HG03045 (cell line): ENCODE data around the gene VPS29.
A peak's percentile ranks its signal among the peaks of the same experiment; 100 is the strongest.
"Not testable (repeated sequence)": the region's sequence is repeated elsewhere in the genome, so short reads cannot be mapped to it uniquely, and the experiment has no call there.

ENCODE experiments used
- ATAC-seq: cut with Tn5 transposase; IDR thresholded peaks from one replicate; pipeline ENCODE4 v1.9.1; 2021; ENCODE audit warnings: mild to moderate bottlenecking, moderate library complexity; ENCODE audit not compliant: unreplicated experiment

The VPS29 gene

GRCh38 chr12:110528277-110528839, 26.4 kb upstream of the VPS29 start:
- ATAC-seq, result no peak

DNA sequence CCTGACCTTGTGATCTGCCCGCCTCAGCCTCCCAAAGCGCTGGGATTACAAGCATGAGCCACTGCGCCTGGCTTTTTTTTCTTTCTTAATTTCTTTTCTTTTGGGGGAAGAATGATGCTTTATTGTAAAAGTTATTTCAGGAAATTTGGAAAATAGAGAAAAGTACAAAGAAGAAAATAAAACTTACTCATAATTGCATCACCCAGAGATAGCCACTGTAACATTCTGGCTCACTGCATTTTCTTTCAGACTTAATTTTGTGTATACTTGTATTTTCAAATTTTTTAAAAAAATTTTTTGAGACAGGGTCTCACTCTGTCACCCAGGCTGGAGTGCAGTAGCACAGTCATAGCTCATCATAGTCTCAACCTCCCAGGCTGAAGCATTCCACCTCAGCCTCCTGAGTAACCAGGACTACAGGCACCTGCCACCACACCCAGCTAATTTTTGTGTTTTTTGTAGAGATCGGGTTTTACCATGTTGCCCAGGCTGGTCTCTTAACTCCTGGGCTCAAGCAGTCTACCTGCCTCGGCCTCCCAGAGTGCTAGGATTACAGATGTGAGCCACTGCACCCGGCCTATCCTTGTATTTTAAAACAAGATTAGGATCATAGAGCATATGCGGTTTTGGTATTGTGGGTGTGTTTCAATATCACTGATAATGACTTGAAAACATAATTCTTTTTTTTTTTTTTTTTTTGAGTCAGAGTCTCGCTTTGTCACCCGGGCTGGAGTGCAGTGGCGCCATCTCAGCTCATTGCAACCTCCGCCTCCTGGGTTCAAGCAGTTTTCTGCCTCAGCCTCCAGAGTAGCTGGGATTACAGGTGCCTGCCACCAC, 19.2 kb upstream of the VPS29 start:
- not testable (repeated sequence) for ATAC-seq

GRCh38 chr12:110518014-110518413, 16.1 kb upstream of the VPS29 start:
- not testable (repeated sequence) for ATAC-seq

DNA sequence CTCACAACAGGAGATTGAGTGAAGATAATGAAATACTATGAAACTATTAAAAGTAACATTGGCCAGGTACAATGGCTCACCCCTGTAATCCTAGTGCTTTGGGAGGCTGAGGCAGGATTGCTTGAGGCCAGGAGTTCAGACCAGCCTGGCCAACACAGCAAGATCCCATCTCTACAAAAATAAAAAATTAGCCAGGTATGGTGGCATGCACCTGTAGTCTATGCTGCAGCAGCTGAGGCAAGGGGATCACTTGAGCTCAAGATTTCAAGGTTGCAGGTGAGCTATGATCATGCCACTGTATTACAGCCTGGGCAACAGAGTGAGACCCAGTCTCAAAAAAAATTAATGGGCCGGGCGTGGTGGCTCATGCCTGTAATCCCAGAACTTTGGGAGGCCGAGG, 15.1 kb upstream of the VPS29 start:
- ATAC-seq, result no peak

- no peak for ATAC-seq
Measured at GRCh38 chr12:110514363-110514762, 12.5 kb upstream of the VPS29 start.

DNA sequence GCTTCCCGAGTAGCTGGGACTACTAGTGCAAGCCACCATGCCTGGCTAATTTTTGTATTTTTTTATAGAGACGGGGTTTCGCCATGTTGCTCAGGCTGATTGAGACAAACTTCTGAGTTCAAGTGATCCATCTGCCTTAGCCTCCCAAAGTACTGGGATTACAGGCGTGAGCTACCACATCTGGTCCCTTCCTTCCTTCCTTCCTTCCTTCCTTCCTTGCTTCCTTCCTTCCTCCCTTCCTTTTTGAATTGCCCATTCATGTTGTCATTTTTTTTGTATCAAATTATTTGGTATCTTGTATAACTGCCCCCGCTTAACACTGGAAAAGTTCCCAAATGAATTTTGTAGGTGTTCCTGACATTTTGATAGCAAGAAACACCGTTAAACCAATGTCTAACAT, 11.9 kb upstream of the VPS29 start:
- no peak for ATAC-seq

- no peak for ATAC-seq
Measured at GRCh38 chr12:110508071-110508586, 6.2 kb upstream of the VPS29 start.

- ATAC-seq, result no peak
Measured at GRCh38 chr12:110505332-110505731, 3.4 kb upstream of the VPS29 start.

DNA sequence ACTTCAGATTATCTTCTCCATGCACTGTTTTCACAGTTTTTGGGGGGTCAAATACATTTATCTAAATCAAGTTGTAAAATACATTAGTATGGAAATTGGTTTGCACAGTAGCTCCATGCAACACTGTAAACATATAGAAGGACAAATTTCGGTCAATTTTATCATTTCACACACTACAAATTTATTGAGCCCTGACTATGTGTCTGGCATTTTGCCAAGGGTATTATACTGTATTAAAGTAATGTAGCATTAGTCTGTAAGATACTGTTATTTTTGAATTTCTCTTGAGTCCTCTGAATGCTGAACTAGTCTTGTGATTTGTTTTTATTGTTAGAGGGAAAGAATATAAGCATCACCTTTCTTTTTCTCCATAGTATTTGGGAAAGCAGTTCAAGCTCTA, 1.5 kb upstream of the VPS29 start:
- ATAC-seq, result no peak

- ATAC-seq, result peak; percentile 5
Measured at GRCh38 chr12:110501399-110501751, 536 bp downstream of the VPS29 start.

DNA sequence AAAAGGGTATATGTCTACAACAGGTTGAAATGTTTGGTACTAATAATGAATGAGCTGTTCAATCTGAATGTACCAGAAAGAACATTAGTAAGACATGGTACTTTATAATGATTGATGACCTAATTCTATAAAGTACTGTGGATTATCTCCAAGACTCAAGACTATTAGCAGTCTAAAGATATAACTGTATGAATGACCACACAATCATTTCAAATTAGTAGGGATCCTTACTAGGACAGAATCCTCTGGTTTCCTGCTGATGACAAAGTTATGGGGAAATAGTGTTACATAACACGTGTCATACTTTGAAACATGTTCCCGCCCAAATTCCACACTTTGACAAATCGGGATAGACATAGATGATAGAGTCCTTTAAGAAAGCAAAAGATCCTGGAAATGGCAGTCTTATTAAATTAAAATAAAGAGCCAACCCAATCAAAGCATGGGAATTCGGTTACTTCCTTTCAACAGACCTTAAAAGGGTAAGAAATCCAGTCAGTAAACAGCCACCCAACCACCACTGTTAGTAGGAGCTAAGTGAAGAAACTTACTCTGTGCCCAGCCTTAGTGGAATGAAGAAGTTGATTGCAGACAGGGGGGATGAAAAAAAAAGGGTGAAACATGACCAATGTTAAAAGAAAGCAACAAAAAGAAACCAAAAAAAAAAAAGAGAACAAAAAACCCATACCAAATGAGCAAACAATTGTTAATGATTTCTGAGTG, 2.8 kb downstream of the VPS29 start:
- ATAC-seq, result no peak

GRCh38 chr12:110475426-110475825, 26.5 kb downstream of the VPS29 start:
- ATAC-seq, result no peak

DNA sequence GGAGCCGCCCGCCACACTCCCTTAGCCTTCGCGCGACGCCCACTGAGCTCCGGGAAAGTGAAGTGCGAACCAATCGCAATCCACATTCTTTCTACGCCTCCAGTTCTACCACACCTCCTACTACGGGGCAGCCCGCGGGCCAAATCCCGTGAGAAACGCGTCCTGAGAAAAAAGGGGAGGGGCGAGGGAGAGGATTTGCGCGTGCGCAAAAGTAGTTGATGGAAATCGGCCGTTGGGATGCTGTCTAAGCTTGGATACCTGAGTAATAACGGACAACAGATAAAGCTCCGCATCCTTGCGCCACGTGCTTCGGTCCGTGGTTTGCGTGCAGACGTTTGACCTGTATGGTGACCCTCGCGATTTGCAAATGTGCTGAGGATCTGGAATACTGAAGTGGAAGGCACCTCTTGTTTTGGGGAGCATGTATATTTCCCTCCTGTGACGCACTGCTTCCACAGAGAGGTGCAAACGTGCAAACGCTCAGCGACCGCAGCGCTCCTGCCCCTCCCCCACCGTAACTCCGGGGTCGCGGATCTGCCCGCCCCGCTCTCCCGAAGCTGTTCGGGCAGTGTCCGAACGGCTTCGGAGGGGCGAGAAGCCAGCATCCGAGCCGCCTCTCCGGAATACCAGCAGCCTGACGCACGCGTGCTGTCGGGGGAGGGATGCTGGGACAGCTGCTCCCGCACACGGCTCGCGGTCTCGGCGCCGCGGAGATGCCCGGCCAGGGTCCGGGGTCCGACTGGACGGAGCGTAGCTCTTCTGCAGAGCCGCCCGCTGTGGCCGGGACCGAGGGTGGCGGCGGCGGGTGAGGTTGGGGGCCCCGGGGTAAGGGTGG, 33.5 kb downstream of the VPS29 start, which contains the start of the genes FAM216A and GPN3:
FAM216A (plus strand) TSS at position 632 of the 835 bp plus-strand sequence; CDS start at position 663, 31 bp downstream.
GPN3 (minus strand) TSS at position 44 of the 835 bp plus-strand sequence. CDS start 54 bp downstream, outside the sequence.
- peak; percentile 76 for ATAC-seq

- no peak for ATAC-seq
Measured at GRCh38 chr12:110467847-110468213, 34.1 kb downstream of the VPS29 start.

DNA sequence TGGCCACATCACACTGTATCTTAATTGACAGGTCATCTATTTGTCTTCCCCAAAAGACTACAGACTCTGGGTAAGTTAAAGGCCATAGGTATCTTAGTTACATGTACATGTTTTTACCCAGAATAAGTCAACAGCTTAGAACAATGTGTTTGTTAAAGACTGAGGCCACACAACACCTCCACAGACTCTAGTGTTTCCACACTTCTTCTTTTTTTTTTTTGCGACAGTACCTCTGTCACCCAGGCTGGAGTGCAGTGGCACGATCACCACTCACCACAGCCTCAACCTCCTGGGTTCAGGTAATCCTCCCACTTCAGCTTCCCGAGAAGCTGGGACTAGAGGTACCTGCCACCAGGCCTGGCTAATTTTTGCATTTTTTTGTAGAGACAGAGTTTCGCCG, 35.1 kb downstream of the VPS29 start:
- ATAC-seq, result no peak

DNA sequence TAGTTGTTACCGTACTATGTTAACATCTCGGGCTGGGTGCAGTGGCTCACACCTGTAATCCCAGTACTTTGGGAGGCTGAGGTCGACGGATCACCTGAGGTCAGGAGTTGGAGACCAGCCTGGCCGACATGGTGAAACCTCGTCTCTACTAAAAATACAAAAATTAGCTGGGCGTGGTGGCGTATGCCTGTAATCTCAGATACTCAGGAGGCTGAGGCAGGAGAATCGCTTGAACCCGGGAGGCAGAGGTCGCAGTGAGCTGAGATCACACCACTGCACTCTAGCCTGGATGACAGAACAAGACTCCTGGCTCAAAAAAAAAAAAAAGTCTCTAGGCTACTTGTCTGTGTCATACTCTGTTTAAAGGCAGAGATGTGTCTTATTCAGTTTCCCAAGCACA, 36.1 kb downstream of the VPS29 start:
- ATAC-seq, result not testable (repeated sequence)

DNA sequence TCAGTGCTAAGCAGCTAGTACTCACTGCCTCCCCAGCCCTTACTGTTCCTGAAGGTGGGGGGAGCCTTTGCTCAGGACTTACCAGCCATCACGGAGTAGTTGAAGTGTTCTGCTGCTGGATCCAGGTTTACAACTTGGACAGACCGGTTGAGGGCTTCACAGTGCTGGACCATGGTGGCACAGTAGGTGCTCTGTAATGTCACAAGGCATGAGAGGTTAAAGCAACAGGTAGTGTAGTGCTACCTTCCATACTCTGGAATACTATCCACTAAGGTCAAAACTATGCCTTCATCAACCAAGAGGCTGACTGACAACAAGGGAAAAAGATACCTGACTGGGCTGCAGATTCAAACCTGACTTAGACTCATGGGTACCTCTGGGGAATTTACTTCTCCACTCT, 36.9 kb downstream of the VPS29 start:
- no peak for ATAC-seq

GRCh38 chr12:110461189-110461588, 40.7 kb downstream of the VPS29 start:
- not testable (repeated sequence) for ATAC-seq

DNA sequence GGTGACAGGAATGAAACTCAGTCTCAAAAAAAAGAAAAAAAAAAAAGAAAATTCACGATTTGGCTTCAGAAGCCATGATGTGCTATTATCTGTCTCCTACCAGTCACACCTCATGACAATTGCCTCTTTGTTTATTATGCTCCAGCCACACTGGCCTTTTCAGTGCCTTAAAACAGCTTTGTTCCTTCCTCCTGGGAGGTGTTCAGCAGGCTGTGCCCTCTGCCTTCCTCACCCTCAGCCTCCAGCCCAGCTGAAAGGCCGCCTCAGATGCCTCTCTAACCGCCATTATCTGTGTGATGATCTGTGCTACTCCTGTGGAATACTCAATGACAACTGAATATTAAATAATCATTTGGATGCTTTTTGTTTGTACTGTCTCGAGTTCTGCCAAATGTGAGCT, 43.2 kb downstream of the VPS29 start:
- no peak for ATAC-seq

- no peak for ATAC-seq
Measured at GRCh38 chr12:110453569-110454296, 48.2 kb downstream of the VPS29 start.
